Muscle of leg (tissue), 11 donors: ENCODE data around the gene HSD17B4. TPM values are rescaled to one million over a fixed set of nuclear protein-coding genes. Genes with fewer than 3 reads are reported as not detected.
"Not testable (repeated sequence)": the region's sequence is repeated elsewhere in the genome, so short reads cannot be mapped to it uniquely, and the experiment has no call there.

Experiments used
- DNase-seq: peaks from one replicate; pipeline ENCODE4 v3.0.0; 2013
- H3K27ac ChIP-seq: one replicate; pipeline ENCODE4 v1.5.1; 2013; ENCODE audit warnings: mild to moderate bottlenecking, low read length, control low read depth
- H3K27me3 ChIP-seq: one replicate; pipeline ENCODE4 v1.6.1; 2013; ENCODE audit warnings: low read length; ENCODE audit not compliant: control insufficient read depth, insufficient read depth
- H3K36me3 ChIP-seq: one replicate; pipeline ENCODE4 v1.6.1; 2013; ENCODE audit warnings: low read length; ENCODE audit not compliant: control insufficient read depth, insufficient read depth
- H3K4me1 ChIP-seq: one replicate; pipeline ENCODE4 v1.6.1; 2013; ENCODE audit warnings: low read length; ENCODE audit not compliant: control insufficient read depth, insufficient read depth
- H3K4me3 ChIP-seq: one replicate; pipeline ENCODE4 v1.5.1; 2013; ENCODE audit warnings: low read length, control low read depth
- H3K9me3 ChIP-seq: replicated peaks from 2 replicates; pipeline ENCODE4 v1.6.1; 2013; ENCODE audit warnings: low read depth, low read length; ENCODE audit not compliant: control insufficient read depth
- WGBS: methylation state at CpG from one replicate; pipeline ENCODE4 v1.1.5; 2013; ENCODE audit warnings: missing lambda C conversion rate; ENCODE audit not compliant: insufficient coverage; 5-methylcytosine and 5-hydroxymethylcytosine counted together
- polyA plus RNA-seq, 8 donors: library from polyadenylated mRNA; unstranded; fragments of 120-200 nt; gene quantifications; one replicate each; pipeline versions ENCODE4 v1.2.1 to v1.2.3, GENCODE V29; 2013; ENCODE audit warnings: inconsistent platforms in 1 of 8, low replicate concordance in 1 of 8; ENCODE audit not compliant: insufficient read length in 8 of 8, insufficient read depth in 1 of 8
- total RNA-seq: library from RNA; stranded (reverse); fragments of 120-200 nt; gene quantifications from one replicate; pipeline ENCODE4 v1.2.4, GENCODE V29; 2013

Gene HSD17B4
- total and polyA plus RNA-seq, 9 donors: 69.0 to 92.7 (median 84.8) TPM

DNA sequence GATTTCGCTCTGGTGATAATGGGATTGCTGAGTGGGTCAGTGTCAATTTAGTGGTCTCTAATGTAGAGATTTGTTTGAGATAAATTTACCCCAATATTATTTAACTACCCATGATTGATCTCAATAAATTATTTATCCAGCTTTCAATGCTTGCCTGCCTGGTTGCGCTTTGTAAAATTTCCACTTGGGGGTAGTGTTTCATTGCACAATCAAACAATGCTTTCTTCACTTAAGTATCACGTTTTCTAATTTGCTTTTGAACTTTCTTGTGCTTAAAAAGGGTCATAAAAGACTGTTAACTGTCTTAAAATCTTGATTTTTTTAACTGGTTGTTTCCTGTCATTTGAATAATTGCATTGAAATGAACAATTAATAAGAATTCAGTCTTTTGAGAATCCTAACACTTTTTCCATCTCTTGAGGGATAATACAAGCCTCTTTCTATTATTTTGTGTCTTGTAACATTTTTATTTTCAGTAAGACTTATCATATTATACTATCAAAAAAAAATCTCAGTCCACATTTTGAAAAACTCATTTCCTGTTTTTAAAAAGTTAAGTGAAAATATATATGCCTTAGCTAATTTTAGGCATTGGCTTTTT, 18.7 kb downstream of the HSD17B4 start:
- H3K4me1 ChIP-seq: no peaks in the 10 kb centered on the region
- peaks cover 3% of the 10 kb centered on the region for H3K36me3 ChIP-seq
- no peaks in the 10 kb centered on the region for H3K27me3 ChIP-seq
- no peak overlapping the region for H3K4me3 ChIP-seq
- H3K27ac ChIP-seq: no peak overlapping the region
- no CpG with 5 or more reads among the region's 3 CpGs for WGBS
- H3K9me3 ChIP-seq: peaks cover 8% of the 10 kb centered on the region
- DNase-seq: peak; percentile 35

DNA sequence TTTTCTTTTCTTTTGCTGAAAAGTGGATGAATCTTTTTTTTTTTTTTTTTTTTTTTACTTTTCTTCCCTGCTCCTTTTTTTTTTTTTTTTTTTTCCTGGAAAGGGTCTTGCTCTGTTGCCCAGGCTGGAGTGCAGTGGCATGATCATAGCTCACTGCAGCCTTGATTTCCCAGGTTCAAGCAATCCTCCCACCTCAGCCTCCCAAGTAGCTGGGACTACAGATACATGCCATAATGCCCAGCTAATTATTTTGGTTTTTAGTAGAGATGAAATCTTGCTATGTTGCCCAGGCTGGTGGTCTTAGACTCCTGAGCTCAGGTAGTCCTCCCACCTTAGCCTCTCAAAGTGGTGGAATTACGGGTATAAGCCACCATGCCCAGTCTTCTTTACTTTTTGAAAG, 20.9 kb downstream of the HSD17B4 start:
- WGBS: no CpG with 5 or more reads among the region's 1 CpG
- Histone ChIP-seq H3K36me3 (peaks cover 12% of the 10 kb centered on the region), H3K27ac (no peak overlapping the region), H3K27me3 (no peaks in the 10 kb centered on the region), H3K4me3 (no peak overlapping the region), H3K9me3 (peaks cover 3% of the 10 kb centered on the region), H3K4me1 (no peaks in the 10 kb centered on the region)
- DNase-seq: no peak

GRCh38 chr5:119476341-119476740, 24.0 kb downstream of the HSD17B4 start:
- no CpG with 5 or more reads among the region's 1 CpG for WGBS
- no peak for DNase-seq
- H3K36me3 ChIP-seq: peaks cover 12% of the 10 kb centered on the region
- no peak overlapping the region for H3K4me3 ChIP-seq
- H3K9me3 ChIP-seq: no peaks in the 10 kb centered on the region
- H3K27me3 ChIP-seq: no peaks in the 10 kb centered on the region
- no peaks in the 10 kb centered on the region for H3K4me1 ChIP-seq
- no peak overlapping the region for H3K27ac ChIP-seq

DNA sequence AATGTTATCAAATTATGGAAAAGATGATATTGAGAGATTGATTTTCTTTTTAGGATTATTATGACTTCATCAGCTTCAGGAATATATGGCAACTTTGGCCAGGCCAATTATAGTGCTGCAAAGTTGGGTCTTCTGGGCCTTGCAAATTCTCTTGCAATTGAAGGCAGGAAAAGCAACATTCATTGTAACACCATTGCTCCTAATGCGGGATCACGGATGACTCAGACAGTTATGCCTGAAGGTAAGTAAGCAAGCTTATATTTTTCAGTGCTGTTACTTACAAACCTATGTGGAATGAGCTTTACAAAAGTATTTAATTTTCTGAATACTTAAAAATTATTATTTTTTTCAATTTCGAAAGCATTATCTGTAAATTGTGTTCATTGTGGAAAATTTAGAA, 26.5 kb downstream of the HSD17B4 start:
- no CpG with 5 or more reads among the region's 3 CpGs for WGBS
- no peak for DNase-seq
- H3K4me3 ChIP-seq: no peak overlapping the region
- peaks cover 12% of the 10 kb centered on the region for H3K36me3 ChIP-seq
- no peaks in the 10 kb centered on the region for H3K9me3 ChIP-seq
- H3K27ac ChIP-seq: no peak overlapping the region
- H3K27me3 ChIP-seq: no peaks in the 10 kb centered on the region
- H3K4me1 ChIP-seq: no peaks in the 10 kb centered on the region

GRCh38 chr5:119480629-119481028, 28.3 kb downstream of the HSD17B4 start:
- H3K4me1 ChIP-seq, H3K4me3 ChIP-seq, DNase-seq, H3K27me3 ChIP-seq, H3K27ac ChIP-seq, H3K9me3 ChIP-seq: not testable (repeated sequence)
- peaks cover 12% of the 10 kb centered on the region for H3K36me3 ChIP-seq
- no CpG with 5 or more reads among the region's 10 CpGs for whole genome bisulfite sequencing

- Histone ChIP-seq H3K27ac (no peak overlapping the region), H3K4me3 (no peak overlapping the region), H3K4me1 (no peaks in the 10 kb centered on the region), H3K27me3 (no peaks in the 10 kb centered on the region), H3K9me3 (no peaks in the 10 kb centered on the region), H3K36me3 (peaks cover 6% of the 10 kb centered on the region)
- WGBS: no CpG with 5 or more reads among the region's 1 CpG
- DNase-seq: no peak
These were observed 30.9 kb downstream of the HSD17B4 start for GRCh38 chr5:119483155-119483554.

DNA sequence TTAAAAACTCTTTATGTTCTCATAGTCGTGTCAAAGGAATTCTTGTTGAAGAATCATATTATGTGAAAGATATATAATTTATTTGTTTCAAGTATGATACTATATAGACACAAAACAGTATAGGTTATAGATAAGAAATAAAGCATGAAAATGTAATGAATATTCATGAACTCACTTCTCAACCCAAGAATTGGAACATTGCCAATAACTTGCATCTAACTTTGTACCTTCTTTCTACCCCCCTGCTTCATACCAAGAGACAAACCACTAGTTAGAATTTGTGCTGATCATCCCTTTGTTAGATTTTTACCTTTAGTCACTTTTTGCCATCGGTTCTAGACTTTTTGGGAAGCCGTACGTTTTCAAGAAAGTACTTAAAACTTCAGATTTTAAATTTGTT, 32.6 kb downstream of the HSD17B4 start:
- H3K36me3 ChIP-seq: peaks cover 3% of the 10 kb centered on the region
- H3K27ac ChIP-seq: no peak overlapping the region
- no peaks in the 10 kb centered on the region for H3K9me3 ChIP-seq
- WGBS: no CpG with 5 or more reads among the region's 4 CpGs
- H3K4me1 ChIP-seq: no peaks in the 10 kb centered on the region
- no peaks in the 10 kb centered on the region for H3K27me3 ChIP-seq
- DNase-seq: no peak
- no peak overlapping the region for H3K4me3 ChIP-seq

GRCh38 chr5:119501671-119502179, 49.4 kb downstream of the HSD17B4 start:
- Histone ChIP-seq H3K4me1 (no peaks in the 10 kb centered on the region), H3K4me3 (no peak overlapping the region), H3K27me3 (no peaks in the 10 kb centered on the region), H3K27ac (no peak overlapping the region), H3K36me3 (peaks cover 10% of the 10 kb centered on the region), H3K9me3 (peaks cover 6% of the 10 kb centered on the region)
- no CpG with 5 or more reads among the region's 2 CpGs for WGBS
- DNase-seq: no peak

DNA sequence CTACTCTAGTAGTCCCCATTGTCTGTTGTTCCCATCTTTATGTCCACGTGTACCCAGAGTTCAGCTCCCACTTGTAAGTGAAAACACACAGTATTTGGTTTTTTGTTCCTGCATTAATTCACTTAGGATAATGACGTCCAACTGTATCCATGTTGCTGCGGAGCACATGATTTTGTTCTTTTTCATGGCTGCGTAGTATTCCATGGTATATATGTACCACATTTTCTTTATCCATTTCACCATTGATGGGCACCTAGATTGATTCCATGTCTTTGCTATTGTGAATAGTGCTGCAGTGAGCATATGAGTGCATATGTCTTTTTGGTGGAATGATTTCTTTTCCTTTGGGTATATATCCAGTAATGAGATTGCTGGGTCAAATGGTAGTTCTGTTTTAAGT, 51.6 kb downstream of the HSD17B4 start:
- not testable (repeated sequence) for H3K27me3 ChIP-seq, H3K27ac ChIP-seq, H3K4me1 ChIP-seq, H3K4me3 ChIP-seq, H3K36me3 ChIP-seq, DNase-seq, H3K9me3 ChIP-seq
- WGBS: no CpG with 5 or more reads among the region's 4 CpGs

- WGBS: no CpG with 5 or more reads among the region's 1 CpG
- Histone ChIP-seq H3K4me3 (no peak overlapping the region), H3K27ac (no peak overlapping the region), H3K27me3 (no peaks in the 10 kb centered on the region), H3K4me1 (no peaks in the 10 kb centered on the region), H3K36me3 (peaks cover 11% of the 10 kb centered on the region), H3K9me3 (peaks cover 5% of the 10 kb centered on the region)
- no peak for DNase-seq
These were observed 60.0 kb downstream of the HSD17B4 start for GRCh38 chr5:119512277-119512676.

DNA sequence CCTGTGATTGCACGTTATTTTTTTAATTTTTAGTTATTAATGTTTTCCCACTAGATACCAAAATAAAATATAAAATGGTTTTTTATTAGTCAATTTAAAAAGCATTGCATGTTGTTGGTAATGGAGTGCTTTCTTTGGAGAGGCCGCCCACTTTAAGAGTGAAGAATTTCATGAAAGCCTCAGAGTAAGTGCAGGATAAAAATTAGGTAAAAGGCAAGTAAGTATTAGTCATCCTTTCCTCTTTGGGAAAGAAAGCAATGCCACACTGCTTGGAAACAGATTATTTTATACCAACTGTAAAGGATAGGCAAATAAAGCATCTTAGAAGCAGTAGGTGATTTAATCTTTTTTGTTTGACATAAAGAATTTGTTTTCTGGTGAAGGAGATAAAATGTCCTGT, 62.9 kb downstream of the HSD17B4 start:
- Histone ChIP-seq H3K9me3 (peaks cover 5% of the 10 kb centered on the region), H3K27ac (no peak overlapping the region), H3K4me3 (no peak overlapping the region), H3K4me1 (no peaks in the 10 kb centered on the region), H3K36me3 (peaks cover 10% of the 10 kb centered on the region), H3K27me3 (no peaks in the 10 kb centered on the region)
- DNase-seq: no peak
- WGBS: no CpG with 5 or more reads among the region's 2 CpGs
